ENCODE results near the gene CERS6.
"Not testable (repeated sequence)": the region's sequence is repeated elsewhere in the genome, so short reads cannot be mapped to it uniquely, and the experiment has no call there.

CERS6 gene

DNA sequence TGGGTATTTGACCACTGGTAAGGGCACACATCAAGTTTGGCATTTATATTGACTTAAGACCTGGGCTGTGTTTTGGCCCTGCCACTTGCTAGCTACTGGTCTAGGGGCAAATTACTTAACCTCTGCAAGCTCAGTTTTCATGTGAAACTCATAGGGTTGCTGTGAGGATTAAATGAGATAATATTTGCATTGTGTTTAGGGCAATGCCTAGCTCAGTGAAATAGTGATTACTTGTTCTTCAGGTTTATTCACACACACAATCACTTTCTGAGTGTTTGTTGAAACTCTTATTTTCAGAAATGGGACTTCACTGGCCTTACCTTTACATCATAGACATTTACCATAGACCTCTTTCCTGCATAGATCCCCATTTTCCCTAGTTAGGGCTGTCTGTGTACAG is 12.3 kb downstream of the CERS6 start:
- no peak for DNase-seq (ENCODE audit: low read depth)

DNA sequence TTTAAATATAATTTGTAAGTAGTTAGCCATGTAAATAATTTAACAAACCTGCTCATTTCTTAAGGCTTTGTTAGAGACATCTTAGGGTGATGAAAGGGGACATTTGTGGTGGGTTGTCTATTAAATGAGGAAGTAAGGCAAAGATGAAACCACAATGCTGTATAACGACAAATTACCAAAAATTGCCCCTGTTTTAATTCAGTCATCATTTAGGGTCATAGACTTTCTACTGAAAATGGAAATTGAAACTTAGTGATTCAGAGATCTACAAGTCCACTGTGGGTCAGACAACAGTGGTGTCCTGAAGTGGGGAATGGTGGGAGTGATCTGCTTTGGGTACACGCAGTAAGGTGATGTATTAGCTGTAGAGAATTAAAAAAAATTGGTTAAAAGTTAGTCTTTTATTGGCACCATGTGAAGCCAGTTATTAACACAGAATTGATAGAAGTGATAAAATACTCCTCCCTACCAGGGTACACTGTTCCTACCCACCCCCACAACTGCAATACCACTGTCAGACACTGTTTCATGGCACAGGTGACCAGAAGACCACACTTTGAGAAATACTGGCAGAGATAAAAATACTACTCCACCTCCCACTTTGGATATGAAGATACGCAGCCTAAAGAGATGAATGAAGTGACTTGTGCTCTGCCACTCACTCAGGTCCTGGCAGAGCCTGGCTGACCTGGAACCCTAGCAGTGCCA is 13.4 kb downstream of the CERS6 start:
- DNase-seq (ENCODE audit: low read depth): no peak

DNA sequence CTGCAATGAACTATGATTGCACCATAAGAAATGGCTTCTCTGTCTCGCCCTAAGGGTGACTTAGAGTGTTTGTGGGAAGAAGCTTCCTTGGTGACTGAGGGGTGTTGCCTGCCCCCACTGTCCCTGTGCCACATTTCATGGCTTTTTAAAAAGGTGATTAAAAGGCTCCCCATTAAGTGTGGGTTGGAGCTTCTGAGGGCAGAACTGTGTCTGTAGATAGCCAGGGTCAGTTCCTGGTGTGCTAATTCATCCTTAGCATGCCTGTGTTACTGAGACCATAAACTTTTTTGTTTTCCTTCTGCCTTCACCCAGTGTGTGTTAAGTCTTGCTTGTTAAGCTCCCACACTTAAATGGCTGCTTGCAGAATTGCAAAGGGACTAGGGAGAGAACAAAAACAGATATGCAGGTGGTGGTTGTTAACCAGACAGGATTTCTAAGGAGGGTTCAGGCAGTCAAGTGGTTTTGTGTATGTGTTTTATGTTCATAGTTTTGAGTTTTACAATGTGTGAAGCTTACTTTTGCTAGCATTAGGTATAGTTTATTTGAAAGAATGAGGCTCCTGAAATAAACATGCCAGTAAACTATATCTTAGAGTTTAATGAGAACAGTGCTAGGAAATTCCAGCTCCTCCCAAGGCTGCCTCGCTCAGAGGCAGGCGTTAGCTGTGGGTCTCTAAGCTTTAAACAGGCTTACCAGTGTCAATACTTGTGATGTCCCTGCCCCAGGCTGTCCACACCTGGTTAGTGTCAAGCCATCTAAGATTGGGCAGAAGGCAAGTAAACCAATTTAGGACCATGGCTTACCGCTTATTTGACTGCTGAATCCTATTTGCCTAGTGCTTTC is 14.5 kb downstream of the CERS6 start:
- no peak for DNase-seq (ENCODE audit: low read depth)

DNA sequence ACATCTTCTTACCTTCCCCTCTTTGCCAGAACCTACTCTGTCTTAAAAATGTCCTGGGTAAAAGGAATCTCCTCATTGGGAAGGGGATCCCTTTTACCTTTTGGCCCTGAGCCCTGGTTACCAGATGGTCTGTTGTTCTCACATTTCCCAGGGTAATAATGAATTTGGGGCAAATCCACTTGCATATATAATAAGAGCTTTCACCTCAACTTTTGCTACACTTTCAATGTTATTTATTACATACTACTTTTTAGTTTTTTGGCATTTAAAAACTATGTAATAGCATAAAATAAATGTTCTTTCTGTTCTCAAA is 15.0 kb downstream of the CERS6 start:
- DNase-seq (ENCODE audit: low read depth): no peak

DNA sequence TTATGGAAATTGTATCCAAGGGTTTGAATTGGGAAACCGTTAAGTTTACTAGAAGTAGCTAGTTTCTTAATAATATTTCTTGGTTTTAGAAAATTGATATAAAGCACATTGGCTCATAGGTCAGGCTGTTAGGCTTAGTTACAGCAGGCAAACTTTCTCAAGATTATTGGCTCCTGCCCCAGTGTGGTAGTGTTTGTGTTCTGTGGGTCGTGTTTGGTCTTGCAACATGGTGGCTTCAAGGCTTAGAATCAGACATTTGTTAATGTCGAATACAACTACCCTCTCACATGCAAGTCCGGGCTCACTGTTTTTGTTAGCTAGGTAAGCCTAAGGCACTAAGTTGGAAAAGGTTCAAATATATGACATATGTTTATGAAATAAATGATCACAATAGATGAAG is 19.6 kb downstream of the CERS6 start:
- no peak for DNase-seq (ENCODE audit: low read depth)

DNA sequence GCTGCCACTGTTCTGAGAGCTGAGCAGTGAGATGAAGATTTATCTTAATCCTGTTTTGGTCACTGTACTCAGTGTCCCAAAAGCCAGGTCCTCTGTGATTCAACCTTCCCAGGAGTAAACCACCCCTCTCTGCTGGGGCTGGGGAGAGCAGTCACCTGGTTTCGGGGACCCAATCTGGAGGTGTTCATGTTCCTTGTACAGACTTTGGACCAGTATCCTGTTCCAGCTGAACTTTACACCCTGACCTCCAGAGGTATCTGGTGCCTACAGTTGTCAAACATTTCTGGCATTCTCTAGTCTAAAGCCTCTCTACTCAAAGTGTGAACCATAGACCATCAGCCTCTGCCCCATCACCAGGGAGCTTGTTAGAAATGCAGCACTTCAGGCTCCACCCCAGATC is 22.1 kb downstream of the CERS6 start:
- DNase-seq (ENCODE audit: low read depth): no peak

DNA sequence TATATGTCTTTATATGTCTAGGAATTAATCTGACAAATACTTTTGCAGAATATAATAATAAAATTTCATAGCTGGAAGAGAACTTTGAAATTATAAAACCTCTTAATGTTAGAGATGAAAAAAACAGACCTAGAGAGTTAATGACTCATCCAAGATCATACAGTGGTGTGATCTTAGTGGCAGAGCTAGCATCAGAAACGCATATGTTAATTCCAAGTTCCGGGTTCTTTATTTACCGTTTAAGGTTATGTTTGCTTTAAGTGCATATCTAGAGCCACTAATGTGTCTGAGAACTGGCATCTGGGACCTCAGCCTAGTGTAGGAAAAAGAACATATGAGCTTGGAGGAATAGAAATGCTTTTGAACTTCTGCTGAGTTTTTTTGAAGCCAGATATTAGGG is 24.3 kb downstream of the CERS6 start:
- no peak for DNase-seq (ENCODE audit: low read depth)

DNA sequence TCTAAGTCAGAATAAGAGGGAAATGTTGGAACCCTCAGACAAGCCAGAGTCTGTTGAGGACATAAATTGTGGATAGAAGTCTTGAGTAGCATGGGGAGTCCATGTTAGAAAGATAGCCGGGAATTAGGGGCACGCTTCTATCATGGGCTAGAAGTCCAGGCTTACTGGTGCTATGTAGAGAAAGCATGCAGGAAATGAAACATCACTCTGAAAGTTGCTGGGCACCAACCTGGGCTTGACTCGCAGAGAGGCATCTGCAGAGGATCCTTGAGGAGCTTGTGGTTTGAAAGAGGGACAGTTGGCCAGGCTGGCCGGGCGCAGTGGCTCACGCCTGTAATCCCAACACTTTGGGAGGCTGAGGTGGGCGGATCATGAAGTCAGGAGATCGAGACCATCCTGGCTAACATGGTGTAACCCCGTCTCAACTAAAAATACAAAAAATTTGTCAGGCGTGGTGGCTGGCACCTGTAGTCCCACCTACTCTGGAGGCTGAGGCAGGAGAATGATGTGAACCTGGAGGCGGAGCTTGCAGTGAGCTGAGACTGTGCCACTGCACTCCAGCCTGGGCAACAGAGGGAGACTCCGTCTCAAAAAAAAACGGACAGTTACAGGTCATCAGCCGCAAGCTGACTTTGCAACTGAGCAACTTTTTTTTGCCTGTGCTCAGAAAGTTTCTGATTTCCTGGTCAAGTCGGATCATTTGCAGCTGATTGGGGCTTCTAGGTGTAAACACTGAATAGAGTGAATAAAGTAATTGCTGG is 24.9 kb downstream of the CERS6 start:
- no peak for DNase-seq (ENCODE audit: low read depth)

DNA sequence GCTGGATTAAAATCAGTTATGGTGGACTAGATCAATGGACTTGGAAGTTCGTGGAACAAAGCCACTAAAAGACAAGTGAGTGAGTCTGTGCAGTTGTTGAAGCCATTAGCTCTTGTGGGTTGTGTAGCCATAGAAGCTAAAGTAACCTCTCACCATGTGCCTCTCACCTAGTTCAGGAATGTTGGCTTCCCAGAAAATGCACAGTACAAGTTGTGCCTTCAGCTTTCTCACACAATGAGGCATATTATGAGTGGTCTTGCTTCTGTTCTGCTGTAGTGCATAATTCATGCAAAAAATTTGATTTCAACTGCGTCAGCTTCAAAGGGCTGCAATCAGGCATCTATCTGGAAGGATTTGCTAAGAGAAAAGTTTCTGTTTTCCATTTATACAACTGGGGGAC is 26.2 kb downstream of the CERS6 start:
- no peak for DNase-seq (ENCODE audit: low read depth)

DNA sequence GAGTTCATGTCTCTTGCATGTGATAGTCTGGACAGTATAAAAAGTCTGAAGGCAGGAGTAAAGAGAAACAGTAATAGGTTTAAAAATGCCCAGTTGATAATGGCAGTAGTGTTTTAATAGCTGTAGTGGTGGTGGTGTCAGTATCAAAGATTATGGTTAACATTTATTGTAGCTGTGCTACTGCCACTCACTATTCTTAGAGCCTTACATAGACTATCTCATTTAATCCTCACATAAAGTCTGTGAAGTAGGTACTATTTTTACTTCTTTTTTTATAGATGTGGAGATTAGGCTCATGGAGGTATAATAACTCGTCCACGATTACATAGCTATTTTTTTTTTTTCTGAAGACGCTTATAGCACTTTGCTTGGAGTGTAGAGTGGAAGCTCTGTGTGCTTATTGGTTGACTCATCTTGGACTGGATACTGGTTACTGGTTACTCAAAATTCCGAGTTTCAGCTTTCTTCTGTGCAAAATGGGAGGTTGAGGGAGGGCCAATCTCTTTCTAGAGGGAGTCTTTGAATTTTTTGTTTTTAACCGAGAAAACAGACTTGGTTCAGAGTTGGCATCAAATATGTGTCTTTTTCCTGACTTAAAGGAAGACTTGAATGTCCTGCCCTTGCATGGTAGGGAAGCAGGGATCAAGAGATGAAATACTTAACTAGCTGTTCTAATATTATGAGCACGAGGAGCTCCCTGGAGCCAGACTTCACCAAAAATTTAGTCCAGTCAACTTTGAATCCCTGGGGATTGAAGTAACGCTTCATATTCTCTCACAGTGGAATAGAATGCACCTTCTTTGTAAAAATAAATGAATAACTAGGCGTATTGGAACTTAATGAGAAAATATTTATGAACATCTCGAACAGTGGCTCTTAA is 27.1 kb downstream of the CERS6 start:
- DNase-seq (ENCODE audit: low read depth): no peak

DNA sequence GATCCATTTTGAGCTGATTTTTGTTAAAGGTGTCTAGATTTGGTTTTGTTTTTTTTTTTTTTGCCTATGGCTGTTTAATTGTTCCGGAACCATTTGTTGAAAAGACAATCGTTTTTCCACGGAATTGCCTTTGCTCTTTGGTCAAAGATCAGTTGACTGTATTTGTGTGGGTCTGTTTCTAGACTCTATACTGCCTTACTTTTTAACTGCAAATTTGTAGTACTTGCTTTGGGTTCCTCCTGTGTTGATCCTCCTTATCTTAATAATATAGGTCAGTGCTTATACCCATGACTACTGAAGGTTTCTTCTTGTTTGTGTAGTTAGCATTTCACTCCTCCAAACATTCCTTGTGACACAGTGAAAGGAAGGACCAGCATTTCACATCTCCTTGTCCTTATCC is 30.4 kb downstream of the CERS6 start:
- no peak for DNase-seq (ENCODE audit: low read depth)

DNA sequence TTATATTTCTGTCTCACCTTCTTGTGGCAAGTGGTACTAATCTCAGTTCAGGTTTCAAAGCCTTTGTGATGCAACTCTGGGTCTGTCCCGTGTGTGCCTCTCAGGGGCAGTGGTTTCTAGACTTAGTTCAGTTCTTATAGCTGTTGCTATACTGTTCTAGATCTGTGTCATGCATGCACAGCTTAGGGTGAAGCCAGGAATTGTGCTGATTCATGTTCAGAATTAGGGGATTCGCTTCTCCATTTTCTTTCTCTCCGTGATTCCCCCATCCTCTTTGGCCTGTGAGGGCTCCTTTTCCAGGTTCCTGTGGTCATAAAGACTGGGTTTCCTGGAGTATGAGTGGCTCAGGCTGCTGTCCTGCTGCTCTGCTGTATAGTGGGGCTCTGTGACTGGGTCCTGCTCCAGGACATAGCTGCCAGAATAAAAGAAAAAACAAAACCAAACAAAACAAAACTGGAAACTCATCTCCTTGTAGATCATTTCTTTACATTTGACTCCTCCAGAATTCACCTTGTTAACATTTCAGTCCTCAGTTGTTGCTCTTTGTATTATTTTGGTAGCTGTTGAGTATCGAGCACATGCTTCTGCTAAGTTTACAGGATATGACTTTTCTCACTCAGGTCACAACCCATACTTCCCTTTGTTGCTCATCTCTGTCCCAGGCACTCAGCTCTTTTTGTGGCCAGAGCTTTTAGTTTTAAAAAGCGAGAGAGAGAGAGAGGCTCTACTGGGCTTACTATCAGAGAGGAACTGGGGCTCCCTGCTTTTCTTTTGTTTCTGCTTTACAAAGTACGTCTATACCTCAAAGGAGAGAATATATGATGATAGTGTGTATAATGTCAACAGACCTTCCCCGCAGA is 34.2 kb downstream of the CERS6 start:
- DNase-seq (ENCODE audit: low read depth): no peak

DNA sequence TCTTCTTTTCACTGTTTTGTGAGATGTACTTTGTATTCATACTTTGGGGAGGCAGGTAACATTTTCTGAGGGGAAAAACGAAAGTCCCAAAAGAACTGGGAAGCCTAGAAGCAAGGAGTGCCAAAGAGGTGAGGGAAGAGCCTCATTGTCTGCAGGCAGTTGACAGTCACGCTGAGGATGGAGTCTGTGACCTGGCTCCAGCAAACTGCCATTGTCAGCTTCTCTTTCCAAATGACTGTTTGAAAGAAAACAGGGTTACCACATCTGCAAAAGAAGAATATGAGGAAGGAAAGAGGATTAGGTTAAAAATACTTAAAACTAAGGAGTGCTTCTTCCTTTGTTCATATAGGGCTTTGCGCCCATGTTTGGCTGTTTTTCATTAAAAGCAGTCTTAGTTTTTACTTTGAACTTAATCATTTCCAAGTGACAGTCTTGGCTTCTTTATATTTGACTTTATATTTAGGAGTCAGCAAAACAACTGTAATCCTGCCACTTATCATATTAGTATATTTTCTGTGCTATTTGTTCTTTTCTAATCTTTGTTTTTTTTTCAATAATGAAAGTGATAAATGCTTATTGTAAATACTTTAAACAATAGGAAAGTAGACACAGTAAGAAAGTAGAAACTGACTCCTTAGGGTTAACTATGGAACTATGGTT is 35.0 kb downstream of the CERS6 start:
- DNase-seq (ENCODE audit: low read depth): no peak

DNA sequence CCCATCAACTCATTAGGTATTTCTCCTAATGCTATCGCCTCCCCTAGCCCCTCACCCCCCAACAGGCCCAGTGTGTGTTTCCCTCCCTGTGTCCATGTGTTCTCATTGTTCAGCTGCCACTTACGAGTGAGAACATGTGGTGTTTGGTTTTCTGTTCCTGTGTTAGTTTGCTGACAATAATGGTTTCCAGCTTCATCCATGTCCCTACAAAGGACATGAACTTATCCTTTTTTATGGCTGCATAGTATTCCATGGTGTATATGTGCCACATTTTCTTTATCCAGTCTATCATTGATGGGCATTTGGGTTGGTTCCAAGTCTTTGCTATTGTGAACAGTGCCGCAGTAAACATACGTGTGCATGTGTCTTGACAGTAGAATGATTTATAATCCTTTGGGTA is 35.7 kb downstream of the CERS6 start:
- not testable (repeated sequence) for DNase-seq (ENCODE audit: low read depth)

DNA sequence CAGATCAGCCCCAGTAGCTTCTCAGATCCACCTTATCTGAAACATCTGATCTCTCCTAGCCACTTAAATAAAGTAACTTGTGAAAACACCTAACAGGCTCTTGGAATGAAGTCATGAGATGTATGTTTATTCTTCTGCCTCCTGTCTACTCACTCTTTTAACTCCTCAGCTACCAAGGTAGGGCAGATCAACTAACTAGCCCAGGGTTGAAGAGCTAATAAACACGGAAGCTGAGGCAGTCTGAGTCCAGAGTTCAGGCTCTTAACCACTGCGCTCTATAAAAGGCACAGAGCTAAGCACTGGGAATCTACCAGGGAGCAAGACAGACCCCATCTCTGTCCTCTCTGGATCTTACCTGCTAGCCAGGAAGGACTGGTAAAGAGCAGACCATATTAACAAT is 37.1 kb downstream of the CERS6 start:
- not testable (repeated sequence) for DNase-seq (ENCODE audit: low read depth)

DNA sequence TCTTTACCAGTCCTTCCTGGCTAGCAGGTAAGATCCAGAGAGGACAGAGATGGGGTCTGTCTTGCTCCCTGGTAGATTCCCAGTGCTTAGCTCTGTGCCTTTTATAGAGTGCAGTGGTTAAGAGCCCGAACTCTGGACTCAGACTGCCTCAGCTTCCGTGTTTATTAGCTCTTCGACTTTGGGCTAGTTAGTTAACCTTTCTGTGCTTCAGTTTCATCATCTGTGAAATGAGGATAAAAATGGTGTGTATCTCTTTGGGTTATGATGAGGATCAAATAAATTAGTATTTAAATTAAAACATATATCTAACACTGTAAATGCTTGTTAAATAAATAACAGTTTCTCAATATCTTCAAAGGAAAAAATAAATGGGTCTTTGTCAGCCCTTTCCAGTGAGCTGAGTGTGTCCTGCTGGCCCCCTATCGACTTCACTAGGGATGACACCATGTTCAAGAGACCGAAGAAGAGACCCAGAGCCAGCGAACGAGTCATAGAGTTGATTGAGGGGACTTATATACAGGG is 38.2 kb downstream of the CERS6 start:
- DNase-seq (ENCODE audit: low read depth): no peak

DNA sequence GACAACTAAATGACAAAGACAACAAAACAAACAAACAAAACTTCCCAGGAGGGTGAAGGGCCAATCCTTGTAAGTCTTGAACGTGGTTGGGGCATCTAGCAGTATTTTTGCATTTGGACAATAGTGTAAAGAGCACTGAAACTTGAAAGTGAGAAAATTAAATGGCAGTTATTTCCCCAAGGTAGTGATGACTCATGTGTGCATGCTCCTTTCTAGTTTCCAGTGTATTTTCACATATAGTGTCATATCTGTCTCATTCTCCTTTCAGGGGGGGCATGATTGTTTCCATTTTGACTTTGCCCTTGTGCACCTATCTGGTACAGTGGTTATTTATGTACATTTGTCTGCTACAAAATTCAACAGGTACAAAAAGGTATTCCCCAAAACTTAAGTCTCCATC is 39.5 kb downstream of the CERS6 start:
- DNase-seq (ENCODE audit: low read depth): no peak

DNA sequence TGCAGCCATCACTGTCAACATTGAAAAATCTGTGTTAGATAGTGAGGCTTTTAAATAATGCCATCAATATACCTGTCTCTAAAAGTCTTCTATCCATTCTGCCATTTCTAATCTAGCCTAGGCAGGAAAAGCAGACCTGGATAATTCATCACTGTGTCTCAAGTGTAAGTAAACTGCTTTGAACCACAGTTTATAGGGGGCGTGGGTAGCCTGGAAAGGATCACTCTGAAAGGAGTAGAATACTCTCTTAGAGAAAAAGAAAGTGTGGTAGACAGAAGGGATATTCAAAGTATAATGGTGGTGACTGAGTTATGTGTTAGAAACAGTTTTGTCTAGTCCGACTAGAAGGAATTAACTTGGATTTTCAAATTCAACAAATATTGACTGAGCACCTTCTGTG is 40.8 kb downstream of the CERS6 start:
- no peak for DNase-seq (ENCODE audit: low read depth)

DNA sequence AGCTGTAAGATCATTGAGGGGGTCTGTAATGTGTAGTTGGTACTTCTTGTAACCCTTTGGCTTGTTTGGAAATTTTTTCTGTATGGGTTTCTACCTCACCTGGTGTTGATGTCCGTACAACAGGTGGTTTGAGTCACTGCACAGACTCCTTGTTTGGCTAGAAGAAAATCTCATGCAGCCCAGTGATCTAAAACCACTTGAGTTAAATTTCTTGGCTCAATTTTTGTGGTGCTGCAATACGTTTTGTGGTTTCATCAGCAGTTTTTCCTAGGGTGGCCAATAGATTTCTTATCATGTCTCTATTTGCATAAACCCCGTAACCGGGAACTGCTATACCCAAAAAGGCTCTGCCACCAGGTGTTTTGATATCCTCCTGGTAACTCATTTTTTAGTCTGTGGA is 43.4 kb downstream of the CERS6 start:
- no peak for DNase-seq (ENCODE audit: low read depth)

DNA sequence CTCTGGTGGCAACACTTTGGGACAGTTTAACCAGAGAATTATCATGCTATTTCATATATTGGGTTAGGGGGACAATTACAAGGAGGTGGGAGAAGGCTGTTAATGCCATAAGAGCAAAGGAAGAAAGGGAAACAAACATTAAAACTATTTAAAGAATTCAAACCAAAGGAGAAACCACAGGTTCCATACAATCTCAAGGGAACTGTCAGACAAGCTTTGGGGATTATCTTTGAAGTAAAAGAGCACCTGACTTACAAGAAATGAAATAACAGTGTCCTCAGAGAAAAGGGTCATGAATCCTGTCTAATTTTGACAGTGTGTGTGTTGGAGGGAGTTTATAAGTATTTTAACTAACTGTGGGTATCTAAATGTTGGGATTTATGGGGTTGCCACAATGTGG is 44.4 kb downstream of the CERS6 start:
- DNase-seq (ENCODE audit: low read depth): no peak
